Fibroblast of skin of right biceps (primary cell): ENCODE results near the gene ERGIC1.
A peak's percentile ranks its signal among the peaks of the same experiment; 100 is the strongest.
"Not testable (repeated sequence)": the region's sequence is repeated elsewhere in the genome, so short reads cannot be mapped to it uniquely, and the experiment has no call there.

Source experiments
- DNase-seq: peaks from one replicate; pipeline ENCODE4 v3.0.0-alpha.2; 2013

The ERGIC1 gene

DNA sequence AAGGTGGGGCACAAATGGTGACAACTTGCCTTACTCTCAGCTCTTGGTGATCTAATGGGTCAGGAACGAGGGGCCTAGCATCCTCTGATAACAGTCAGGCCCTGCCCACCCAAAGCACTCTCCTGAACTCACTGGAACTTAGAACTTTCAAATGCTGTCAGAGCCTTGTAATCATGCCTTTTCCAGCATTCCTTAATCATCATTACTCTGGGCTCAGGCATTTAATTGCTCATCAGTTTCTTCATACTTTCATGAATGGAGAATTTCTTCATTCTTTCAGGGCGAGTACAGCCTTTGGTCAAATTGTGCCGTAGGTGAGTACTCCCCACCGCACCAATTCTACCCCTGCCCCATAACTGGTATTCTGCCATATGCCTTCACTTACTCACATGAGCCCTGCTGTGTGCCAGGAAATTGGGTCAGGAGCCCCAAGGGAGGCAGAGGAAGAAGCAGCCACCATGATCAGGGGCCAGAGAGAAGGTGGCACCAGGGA, 32.8 kb upstream of the ERGIC1 start:
- peak; percentile 98 for DNase-seq

DNA sequence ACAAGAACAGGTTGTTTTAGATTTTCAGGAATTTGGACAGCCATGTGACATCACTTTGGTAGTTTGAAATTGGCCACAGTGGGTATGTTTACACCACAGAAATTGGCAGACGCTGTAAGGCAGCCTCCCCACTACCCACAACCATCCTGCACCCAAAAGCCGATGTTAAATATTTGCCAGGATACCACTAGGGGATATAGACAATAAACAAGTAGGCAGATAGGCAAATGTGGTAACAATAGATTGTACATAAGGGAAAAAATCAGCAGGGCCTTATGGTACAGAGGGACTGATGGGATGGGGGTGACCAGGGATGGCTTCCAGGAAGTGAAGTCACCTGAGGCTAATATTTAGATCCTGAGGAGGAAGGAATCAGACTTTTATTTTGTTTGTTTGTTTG, 31.9 kb upstream of the ERGIC1 start:
- no peak for DNase-seq

DNA sequence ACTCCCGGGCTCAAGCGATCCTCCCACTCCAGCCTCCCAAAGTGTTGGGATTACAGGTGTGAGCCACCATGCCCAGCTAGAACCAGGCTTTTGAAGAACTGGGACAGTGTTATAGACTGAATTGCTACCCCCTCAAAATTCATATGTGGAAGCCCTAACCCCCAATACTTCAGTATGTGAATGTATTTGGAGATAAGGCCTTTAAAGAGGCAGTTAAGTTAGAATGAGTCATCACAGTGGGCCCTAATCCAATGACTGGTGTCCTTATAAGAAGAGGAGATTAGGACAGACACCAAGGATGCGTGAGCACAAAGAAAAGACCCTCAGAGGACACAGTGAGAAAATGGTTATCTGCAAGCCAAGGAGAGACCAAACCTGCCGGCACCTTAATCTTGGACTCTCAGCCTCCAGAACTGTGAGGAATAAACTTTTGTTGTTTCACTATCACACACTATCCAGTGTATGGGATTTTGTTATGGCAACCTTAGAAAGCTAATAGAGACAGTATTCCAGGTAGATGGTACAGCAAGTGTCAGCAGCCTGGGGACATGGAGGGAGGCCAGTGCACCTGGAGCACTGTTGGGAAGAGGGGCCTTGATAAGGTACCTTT, 31.4 kb upstream of the ERGIC1 start:
- peak; percentile 81 for DNase-seq

DNA sequence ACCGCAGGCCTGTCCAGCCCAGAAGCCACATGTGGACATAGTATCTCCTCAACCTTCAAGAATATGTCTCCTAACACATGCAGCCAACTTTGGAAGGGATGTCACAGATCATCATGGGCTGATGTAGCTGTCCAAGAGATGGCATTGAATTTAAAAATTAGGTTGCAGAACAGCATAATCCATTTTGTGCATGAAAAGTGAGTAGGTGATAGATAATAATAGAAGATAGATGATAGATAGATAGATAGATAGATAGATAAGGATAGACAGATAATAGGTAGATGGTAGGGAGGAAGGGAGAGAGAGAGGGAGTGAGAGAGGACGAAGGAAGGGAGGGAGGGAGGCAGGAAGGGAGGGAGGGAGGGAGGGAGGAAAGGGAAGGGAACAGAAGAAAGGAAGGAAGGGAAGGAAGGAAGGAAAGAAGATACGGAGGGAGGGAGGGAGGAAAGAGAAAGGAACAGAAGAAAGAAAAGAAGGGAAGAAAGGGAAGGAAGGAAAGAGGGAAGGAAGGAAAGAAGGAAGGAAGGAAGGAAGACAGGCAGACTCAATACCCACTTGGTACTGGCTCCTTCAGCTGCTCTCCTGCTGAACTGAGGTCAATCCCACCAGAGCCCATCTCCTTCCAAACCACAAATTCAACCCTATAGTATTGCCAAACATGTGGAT, 28.9 kb upstream of the ERGIC1 start:
- DNase-seq: no peak

DNA sequence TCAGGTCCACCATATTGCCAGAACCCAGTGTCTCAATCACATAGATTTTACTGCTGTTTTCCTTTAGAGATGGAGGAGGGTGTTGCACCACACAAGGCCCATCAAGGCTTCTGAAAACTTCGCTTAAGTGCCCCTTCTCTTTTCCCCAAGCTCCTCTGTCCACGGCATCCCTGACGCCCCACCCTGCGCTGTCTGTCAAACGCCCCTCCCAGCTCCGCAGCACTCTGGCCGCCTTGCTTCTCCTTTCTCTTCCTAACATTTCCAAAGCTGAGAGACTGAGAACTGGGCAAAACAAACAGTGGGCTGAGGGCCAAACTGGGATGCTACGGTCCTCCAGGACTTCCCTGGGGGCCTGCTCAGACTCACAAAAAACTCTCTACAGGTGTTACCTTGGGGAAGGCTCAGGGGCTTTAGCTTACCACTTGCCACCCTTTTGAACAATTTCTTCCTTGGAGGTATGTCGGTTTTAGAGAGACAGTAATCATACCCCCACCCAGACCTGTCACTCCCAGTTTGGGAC, 28.3 kb upstream of the ERGIC1 start:
- no peak for DNase-seq

DNA sequence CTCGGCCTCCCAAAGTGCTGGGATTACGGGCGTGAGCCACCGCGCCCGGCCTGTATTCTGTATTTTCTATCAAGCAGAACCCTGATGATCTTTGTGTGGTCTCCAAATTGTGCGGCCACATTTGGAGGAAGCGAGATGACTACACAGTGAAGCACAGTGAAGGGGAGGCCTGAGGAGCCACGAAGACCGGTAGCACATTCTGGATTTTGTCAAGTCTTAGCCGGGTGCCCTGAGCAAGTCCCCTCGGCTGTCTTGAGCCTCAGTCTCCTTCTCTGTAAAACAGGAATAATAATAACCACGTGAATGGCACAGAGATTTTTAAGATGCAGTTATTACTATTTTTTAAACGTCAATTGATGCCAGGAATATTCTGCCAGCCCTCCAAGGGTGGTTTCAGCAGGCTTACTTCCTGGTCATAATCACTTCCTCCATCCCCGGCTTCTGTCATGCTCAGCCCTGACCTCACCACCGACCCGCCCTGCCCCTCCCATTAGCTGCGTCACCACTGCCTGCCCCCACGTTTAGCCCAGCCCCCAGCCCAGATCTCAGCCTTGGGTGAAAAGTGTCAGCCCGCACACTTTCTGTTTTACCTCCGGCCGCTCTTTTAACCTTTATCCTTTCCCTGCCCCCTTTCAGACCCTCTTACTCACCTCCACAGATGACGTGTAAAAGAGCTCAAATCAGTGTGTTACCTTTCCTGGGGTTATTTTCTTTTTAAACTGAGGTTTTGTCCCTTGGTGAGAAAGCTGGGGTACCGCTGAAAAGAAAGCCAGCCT, 27.0 kb upstream of the ERGIC1 start:
- peak; percentile 86 for DNase-seq

DNA sequence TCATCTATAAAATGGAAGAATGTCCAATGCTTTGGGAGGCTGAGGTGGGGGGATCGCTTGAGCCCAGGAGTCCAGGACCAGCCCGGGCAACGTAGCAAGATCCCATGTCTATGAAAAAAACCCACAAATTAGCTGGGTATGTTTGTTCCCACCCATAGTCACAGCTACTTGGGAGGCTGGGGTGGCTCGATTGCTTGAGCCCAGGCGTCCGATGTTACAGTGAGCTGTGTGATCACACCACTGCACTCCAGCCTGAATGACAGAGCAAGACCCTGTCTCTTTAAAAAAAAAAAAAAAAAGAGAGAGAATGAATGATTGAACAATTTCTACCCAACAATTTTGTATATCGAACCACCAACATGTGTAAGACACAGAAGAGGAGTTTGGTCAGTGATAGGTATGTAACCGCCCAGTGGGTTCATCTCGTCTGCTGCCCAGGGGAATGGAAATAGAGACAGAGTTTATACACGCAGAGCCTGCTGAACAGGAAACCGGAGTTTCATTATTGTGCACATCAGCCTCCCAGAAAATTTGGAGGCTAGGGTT, 26.2 kb upstream of the ERGIC1 start:
- DNase-seq: no peak

DNA sequence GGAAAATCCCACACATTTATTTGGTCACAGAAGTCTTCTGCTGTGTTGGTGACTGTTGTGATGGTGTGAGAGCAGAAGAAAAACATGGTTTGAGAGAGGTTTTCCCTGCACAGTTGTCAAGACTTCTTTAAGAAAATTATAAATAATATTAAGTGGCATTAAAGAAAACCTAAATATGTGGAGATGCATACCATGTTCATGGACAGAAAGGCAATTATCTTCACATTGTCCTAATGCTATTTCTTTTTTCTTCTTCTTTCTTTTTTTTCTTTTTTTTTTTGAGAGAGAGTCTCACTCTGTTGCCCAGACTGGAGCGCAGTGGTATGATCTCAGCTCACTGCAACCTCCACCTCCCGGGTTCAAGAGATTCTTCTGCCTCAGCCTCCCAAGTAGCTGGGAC, 24.3 kb upstream of the ERGIC1 start:
- DNase-seq: no peak

DNA sequence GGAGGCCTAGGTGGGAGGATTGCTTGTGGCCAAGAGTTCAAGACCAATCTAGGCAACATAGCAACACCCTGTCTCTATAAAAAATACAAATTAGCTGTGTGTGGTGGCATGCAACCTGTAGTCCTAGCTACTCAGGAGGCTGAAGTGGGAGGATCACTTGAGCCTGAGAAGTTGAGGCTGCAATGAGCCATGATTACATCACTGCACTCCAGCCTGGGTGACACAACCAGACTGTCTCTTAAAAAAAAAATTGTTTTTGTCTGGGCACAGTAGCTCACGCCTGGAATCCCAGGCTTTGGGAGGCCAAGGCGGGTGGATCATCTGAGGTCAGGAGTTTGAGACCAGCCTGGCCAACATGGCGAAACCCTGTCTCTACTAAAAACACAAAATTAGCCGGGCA, 23.1 kb upstream of the ERGIC1 start:
- not testable (repeated sequence) for DNase-seq

DNA sequence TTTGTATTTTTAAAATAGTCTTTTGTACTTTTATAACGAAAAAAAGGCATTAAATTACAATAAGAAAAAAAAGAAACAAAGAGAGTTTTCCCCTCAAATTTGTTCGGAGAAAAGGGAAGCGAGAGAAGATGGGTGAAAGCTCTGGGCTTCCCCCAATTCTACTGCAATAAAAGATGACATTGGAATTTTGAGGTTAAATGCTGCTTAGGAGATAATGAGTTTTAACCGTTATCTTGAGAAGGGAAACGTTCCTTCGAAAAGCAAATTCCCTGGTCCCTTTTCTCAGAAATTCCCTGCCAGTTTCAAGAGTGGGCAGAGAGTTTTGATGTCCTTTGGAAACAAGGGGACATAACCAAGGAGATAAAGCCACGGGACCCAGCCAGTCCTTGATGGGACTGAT, 18.4 kb upstream of the ERGIC1 start:
- no peak for DNase-seq

DNA sequence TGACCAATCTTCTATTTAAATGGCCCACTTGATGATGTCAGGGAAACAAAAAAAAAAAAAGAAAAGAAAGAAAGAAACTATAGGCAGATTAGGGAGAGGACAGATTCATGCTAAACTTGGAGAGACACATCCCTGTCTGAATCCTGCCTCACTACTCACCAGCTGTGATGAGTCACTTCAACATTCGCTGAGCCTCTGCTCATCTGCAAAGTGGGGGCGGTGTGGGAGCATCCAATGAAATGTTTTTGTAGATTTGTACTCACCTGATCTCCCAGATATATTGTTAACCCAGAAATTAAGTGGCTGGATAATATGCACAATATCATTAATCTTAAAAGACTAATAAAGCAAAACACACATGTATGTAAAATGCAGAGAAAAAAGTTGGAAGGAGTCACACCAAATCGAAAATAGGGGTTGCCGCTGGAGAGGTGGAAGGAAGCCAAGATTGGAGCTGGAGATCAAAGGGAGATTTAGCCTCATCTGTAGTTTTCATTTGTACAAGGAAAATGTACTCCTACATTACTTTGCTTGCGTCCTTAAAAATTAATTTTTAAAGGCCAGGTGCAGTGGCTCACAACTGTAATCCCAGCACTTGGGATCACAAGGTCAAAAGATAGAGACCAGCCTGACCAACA, 17.0 kb upstream of the ERGIC1 start:
- peak; percentile 89 for DNase-seq

DNA sequence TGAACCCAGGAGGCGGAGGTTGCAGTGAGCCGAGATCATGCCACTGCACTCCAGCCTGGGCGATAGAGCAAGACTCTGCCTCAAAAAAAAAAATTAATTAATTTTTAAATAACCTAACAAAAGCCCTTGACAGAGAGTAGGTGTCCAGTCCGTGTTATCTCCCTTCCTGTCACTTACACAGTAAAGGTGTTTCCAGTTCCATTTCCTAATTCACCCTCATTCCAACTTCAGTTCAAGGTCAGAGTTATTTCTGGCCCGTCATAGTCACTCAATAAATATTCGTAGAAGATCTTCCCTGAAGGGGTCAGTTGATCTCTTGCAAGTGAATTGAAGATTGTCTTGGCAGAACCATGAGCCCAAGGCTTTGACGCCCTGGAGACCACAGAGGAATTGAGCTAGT, 16.4 kb upstream of the ERGIC1 start:
- DNase-seq: no peak

DNA sequence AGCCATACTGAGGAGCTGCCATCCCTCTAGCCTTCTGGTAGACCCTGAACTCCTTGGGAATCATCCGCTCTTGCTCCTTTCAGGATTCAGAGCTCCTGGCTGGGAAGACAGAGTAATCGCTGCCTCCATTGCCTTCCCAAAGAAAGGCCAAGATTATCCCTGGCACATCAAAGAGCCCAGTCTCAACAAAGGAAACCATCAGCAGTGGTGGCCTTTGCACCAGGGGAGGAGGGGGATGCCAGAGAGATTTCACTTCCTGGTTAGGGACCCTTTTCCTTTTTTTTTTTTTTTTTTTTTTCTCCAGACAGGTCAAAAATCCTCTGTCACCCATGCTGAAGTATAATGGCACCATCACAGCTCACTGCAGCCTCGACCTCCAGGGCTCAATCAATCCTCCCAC, 16.0 kb upstream of the ERGIC1 start:
- DNase-seq: no peak

DNA sequence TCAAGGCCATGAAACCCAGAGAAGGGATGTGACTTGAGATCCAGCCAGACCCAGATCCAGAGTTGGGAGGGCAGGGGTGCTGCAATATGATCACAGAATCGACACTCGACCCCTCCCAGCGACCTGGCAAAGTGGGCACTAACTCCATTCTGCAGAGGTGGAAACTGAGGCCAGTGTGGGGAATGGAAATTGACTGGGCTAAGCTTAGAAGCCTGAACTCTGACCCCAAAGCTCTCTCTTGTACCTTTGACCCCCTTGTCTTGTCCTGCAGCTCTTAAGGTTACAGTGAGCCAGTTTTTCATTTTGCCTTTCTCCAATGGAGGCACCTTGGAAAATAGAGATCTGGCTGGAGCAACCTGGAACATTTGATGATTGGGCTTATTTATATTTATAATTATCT, 14.5 kb upstream of the ERGIC1 start:
- DNase-seq: no peak

DNA sequence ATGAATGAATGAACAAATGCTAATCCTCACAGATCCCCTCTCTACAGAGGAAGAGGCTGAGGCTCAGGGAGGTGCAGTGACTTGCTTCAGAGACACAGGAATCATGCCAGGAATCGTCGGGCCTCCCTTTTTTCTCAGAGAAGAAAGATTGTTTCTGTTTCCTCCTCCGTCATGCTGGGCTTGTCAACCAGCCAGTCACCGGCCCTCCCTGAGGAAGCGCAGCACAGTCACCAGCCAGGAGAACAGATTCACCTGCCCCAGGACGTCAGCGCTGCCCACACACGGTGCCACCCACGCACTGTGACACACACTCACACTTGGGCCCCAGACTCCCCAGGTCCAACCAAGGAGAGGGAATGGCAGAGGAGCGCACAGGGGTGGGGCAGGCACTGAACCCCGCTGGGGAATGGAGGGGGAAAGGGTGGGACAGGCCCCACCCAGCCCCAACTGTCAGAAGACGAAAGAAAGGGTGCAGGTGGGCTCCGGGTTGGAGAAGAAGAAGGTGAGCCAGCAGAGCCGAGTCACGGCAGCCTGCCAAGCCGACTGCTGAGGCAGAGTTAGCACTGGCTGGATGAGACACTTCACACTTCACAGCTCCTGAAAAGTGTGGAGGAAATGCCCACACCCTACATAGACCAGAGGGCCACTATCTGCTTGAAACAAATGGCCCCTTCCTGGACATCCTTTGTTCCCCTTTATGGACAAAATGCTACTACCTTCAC, 13.8 kb upstream of the ERGIC1 start:
- DNase-seq: peak; percentile 38

DNA sequence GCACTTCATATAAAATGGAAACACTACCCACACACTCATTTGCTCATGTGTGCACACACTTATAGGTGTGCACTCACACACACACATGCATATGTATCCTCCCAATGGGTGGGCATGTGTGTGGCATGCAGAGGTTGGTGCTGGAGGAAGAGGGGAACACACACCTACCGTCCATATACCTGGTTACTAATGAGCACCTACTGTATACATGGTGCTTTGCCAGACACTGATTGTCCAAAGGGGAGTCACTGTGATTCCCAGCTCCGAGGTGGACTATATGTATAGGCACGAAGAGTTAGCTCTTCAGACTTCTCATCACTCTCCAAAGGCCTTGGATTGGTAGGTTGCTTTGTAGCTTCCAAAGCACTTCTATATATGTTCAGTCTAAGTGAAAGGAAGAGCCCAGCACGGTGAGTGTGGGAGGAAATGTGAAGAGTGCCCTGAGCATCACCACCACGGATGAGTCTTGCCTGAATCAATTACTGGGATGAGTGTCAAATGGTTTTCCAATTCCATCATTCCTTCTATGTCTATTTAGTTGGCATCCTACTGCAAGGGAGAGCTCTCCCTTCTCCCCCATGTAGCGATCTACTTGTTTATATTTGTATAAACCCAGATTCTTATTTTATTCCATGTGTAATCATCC, 12.6 kb upstream of the ERGIC1 start:
- peak; percentile 46 for DNase-seq

DNA sequence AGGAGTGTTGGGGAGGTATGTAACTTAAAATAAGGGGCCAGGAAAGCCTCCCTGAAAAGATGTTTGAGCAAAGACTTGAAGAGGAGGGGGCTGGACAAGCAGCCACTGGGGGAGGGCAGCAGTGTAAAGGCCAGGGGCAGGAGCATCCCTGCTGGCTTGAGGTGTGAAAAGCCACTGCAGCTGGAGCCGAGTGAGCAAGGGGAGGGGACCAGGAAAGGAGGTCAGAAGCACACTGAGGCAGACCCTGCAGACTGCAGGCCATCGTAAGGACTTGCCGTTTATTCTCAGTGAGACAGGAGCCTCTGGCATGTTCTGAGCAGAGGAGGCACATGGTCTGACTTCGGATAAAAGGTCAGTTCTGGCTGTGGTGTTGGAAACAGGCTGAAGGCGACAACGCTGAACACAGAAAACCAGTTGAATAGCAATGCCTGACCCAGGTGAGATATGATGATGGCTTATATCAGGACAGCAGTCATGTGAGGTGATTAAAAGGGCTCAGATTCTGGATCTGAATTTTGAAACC, 10.2 kb upstream of the ERGIC1 start:
- DNase-seq: no peak

DNA sequence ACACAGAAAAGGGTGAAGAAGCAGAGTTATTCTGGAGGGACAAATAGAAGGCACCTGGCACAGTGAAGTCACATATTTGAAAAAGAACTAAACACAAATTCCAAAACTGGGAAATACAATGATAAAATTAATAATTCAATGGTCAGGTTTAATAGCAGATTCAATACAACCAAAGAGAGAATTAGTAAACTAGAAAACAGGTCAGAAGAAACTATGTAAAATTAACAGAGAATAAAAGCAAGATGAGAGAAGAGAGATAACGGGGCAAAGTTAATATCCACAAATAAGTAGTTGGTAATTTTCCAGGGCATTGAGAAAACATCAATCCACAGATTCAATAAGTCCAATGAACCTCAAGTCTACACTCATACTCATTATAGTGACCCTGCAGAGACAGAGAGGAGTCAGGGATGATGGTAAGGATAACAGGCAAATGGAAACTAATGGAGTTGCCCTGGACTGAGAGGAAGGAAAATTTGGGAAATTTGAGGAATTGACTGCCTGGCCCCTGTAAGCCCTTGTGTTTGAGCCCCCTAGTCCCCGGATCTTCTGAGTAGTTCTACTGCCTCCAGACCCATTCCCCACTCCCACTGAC, 8.3 kb upstream of the ERGIC1 start:
- no peak for DNase-seq

DNA sequence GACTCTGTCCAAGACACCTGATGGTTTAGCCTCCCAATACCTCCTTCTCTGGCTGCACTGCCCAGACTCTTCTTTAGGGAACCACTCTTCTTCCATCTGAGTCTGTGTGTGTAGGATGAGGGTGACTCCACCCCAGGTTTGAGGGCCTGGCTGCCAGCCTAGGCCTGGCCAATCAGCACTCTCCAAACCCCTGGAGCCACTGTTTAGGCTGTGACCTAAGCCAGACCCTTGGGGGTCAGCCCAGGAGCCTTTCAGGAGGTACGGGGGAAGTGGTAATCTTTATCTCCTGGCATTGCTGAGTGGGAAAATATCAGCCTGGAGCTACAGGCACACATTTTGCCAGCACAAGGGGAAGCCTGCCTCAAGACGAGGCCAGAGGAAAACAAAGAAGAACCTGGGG, 6.2 kb upstream of the ERGIC1 start:
- no peak for DNase-seq

DNA sequence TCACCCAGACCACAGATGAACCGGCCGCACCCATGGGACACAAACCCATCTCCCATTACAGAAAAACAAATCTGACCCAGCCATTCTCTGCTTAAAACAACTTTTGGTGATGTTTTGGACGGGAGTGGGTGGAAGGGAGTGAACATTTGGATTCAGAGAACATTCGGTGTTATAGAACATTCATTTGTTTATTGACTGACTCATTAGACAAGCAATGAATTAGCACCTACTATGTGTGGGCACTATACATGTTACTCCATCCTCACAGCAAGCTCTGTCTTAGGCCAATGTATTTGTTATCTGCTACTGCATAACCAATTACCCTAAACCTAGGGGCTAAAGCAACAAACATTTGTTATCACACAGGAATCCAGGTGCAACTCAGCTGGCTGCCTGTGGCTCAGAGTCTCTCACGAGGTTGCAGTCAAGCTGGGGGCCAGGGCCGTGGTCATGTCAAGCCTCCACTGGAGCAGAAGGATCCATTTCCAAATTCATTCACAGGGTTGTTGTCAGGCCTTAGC, 5.1 kb upstream of the ERGIC1 start:
- no peak for DNase-seq

DNA sequence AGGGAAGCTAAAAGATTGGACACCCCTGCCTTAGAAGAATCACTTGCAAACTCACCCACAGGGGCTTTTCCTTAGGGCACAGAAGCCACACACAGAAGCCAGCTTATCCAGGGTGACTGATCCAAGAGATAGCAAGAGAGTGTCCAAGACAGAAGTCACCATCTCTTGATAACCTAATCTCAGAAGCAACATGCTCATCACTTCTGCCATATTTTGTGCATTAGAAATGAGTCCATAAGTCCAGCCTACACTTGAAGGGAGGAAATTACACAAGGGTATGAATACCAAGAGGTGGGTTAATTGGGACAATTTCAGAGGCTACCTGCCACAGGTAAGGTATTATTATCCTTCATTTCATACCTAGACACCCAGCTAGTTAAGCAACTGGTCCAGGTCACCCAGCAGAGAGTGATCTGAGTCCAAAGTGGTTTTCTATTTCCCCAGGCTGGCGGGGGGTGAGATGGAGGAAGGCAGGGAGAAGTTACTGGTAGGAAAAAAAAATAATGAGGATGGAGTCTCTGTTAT, 3.7 kb upstream of the ERGIC1 start:
- no peak for DNase-seq
